ENCODE data around the gene RPTOR. TPM values are rescaled to one million over a fixed set of nuclear protein-coding genes. Genes with fewer than 3 reads are reported as not detected.
A peak's percentile ranks its signal among the peaks of the same experiment; 100 is the strongest.

The RPTOR gene
- total and polyA plus RNA-seq, 2 donors (not counting 3 experiments of a cell fraction or from before 2014, with no cell fraction given), result 10.7 to 41.8 TPM

- intact Hi-C loops (cut with micrococcal nuclease), result no loop called here
These were observed 421.0 kb downstream of the RPTOR start for GRCh38 chr17:80965606-80966005.

More at GRCh38 chr17:80965606-80966005, 421.0 kb downstream of the RPTOR start:
- Histone ChIP-seq H3K4me2 (ENCODE audit: insufficient read depth, low read length) (no peak overlapping the region), H4K20me1 (replicated peaks; ENCODE audit: control insufficient read depth, extremely low read depth, insufficient read depth, low read length) (no peaks in the 10 kb centered on the region), H3K9ac (replicated peaks; ENCODE audit: extremely low read depth, insufficient read depth, low read length) (no peak overlapping the region), H3K9me1 (replicated peaks; ENCODE audit: control insufficient read depth, extremely low read depth, insufficient read depth, low read length) (no peaks in the 10 kb centered on the region), H2AFZ (ENCODE audit: low read depth, low read length) (no peak overlapping the region), H3K27me3 (ENCODE audit: control insufficient read depth in 2 of 2, insufficient read depth in 2 of 2, low read length in 2 of 2) (no peaks in the 10 kb centered on the region), H3K4me3 (replicated peaks in 1 of 3; ENCODE audit: insufficient read depth in 1 of 3, low read depth in 1 of 3, low read length in 3 of 3) (no peak overlapping the region), H3K79me2 (ENCODE audit: control insufficient read depth, insufficient read depth, low read length) (no peaks in the 10 kb centered on the region), H3K9me3 (replicated peaks; ENCODE audit: control insufficient read depth, insufficient read depth, low read length) (no peaks in the 10 kb centered on the region), H3K27ac (ENCODE audit: insufficient read depth, low read depth, low read length) (no peak overlapping the region), H3K36me3 (ENCODE audit: control insufficient read depth in 2 of 2, extremely low read depth in 1 of 2, insufficient read depth in 2 of 2, low read length in 2 of 2) (no peaks in the 10 kb centered on the region), H3K4me1 (ENCODE audit: control insufficient read depth, extremely low read depth, insufficient read depth, low read length) (no peaks in the 10 kb centered on the region)
- ChIA-PET POLR2A (no interaction called here), CTCF (interaction anchor here (0.7 to 1.2 kb wide), 3 partner anchors 8 to 38 kb away, joined by 3 read pairs; no protein-coding TSS in a partner anchor)
- dilution Hi-C loops (cut with MboI; ENCODE audit: extremely low pct_ligation_motif_present, low sequenced_read_pairs), result no loop called here
- TSS peak; percentile 10 for BruUV-seq (replicated peaks)
- FAIRE-seq (no peak), DNase-seq (ENCODE audit: low read depth, low spot score) (no peak)
- TF ChIP-seq JUN (IDR thresholded peaks at IDR 0.05; ENCODE audit: borderline replicate concordance, insufficient read depth, insufficient read length, low read depth) (no peak), FOS (IDR thresholded peaks at IDR 0.05; ENCODE audit: borderline replicate concordance, insufficient read depth, low read length) (no peak), POLR2A (IDR thresholded peaks at IDR 0.05; ENCODE audit: low read depth, low read length) (no peak), GATA2 (IDR thresholded peaks at IDR 0.05; ENCODE audit: insufficient read depth, insufficient read length, low read depth, low read length) (no peak)
- TF ChIP-seq, protein P1, sequence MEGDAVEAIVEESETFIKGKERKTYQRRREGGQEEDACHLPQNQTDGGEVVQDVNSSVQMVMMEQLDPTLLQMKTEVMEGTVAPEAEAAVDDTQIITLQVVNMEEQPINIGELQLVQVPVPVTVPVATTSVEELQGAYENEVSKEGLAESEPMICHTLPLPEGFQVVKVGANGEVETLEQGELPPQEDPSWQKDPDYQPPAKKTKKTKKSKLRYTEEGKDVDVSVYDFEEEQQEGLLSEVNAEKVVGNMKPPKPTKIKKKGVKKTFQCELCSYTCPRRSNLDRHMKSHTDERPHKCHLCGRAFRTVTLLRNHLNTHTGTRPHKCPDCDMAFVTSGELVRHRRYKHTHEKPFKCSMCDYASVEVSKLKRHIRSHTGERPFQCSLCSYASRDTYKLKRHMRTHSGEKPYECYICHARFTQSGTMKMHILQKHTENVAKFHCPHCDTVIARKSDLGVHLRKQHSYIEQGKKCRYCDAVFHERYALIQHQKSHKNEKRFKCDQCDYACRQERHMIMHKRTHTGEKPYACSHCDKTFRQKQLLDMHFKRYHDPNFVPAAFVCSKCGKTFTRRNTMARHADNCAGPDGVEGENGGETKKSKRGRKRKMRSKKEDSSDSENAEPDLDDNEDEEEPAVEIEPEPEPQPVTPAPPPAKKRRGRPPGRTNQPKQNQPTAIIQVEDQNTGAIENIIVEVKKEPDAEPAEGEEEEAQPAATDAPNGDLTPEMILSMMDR (IDR thresholded peaks at IDR 0.05; ENCODE audit: extremely low read depth in 1 of 2, insufficient read depth in 1 of 2, low read depth in 1 of 2, low read length in 2 of 2), result no peak
- TF ChIP-seq, protein P2, sequence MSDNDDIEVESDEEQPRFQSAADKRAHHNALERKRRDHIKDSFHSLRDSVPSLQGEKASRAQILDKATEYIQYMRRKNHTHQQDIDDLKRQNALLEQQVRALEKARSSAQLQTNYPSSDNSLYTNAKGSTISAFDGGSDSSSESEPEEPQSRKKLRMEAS (IDR thresholded peaks at IDR 0.05; ENCODE audit: insufficient read depth, insufficient read length), result no peak

Measured in endothelial cell of umbilical vein (primary cell).